Stimulated activated CD8-positive, alpha-beta memory T cell treated with anti-CD3 and anti-CD28 coated beads, Interleukin-2, amount 100 ng/mL, for 1 hour (primary cell): Measurements from ENCODE around the gene VSTM1.
"Not testable (repeated sequence)": the region's sequence is repeated elsewhere in the genome, so short reads cannot be mapped to it uniquely, and the experiment has no call there.

ENCODE experiments used
- DNase-seq, 2 donors: peaks; one replicate each; pipeline ENCODE4 v3.0.0-alpha.2; 2020; ENCODE audit warnings: low read depth in 2 of 2

Gene VSTM1

GRCh38 chr19:54063350-54064116 is at the start of gene VSTM1:
VSTM1 (minus strand) TSS chr19:54063897; CDS start chr19:54063777, 120 bp downstream.
- no peak for DNase-seq

- no peak for DNase-seq
Observed at GRCh38 chr19:54109651-54110050, 46.0 kb upstream of the VSTM1 start.

- DNase-seq = no peak
Observed at GRCh38 chr19:54108496-54108895, 44.8 kb upstream of the VSTM1 start.

GRCh38 chr19:54107876-54108490 is 44.3 kb upstream of the VSTM1 start:
- no peak for DNase-seq

GRCh38 chr19:54106716-54107115 is 43.0 kb upstream of the VSTM1 start:
- no peak for DNase-seq

- DNase-seq = no peak
Observed at GRCh38 chr19:54105796-54106195, 42.1 kb upstream of the VSTM1 start.

- no peak for DNase-seq
Observed at GRCh38 chr19:54104998-54105715, 41.5 kb upstream of the VSTM1 start.

GRCh38 chr19:54102421-54103169 is 38.9 kb upstream of the VSTM1 start, which contains the start of gene NDUFA3:
NDUFA3 (plus strand) TSS chr19:54102855; CDS start chr19:54102879, 24 bp downstream.
- peak; percentile 95 for DNase-seq

GRCh38 chr19:54100561-54100960 is 36.9 kb upstream of the VSTM1 start, which contains the start of gene OSCAR:
OSCAR (minus strand) TSS chr19:54100803; CDS start chr19:54100792, 11 bp downstream.
- no peak for DNase-seq

GRCh38 chr19:54099903-54100255 is 36.2 kb upstream of the VSTM1 start:
- DNase-seq = not testable (repeated sequence)

- no peak for DNase-seq
Observed at GRCh38 chr19:54099190-54099902, 35.6 kb upstream of the VSTM1 start.

GRCh38 chr19:54096617-54097106 is 33.0 kb upstream of the VSTM1 start:
- no peak for DNase-seq

- DNase-seq = peak in 1 of 2 donors; percentile 25
Observed at GRCh38 chr19:54095859-54096616, 32.3 kb upstream of the VSTM1 start.

- DNase-seq = no peak
Observed at GRCh38 chr19:54095136-54095858, 31.6 kb upstream of the VSTM1 start.

- no peak for DNase-seq
Observed at GRCh38 chr19:54094426-54095000, 30.8 kb upstream of the VSTM1 start.

GRCh38 chr19:54084410-54084809 is 20.7 kb upstream of the VSTM1 start:
- no peak for DNase-seq

GRCh38 chr19:54081032-54081431 is 17.3 kb upstream of the VSTM1 start, which contains the start of gene TARM1:
TARM1 (minus strand) TSS chr19:54081365; CDS start chr19:54081340, 25 bp downstream.
- no peak for DNase-seq

GRCh38 chr19:54077334-54077733 is 13.6 kb upstream of the VSTM1 start:
- no peak for DNase-seq

- no peak for DNase-seq
Observed at GRCh38 chr19:54074851-54075250, 11.2 kb upstream of the VSTM1 start.
